Smooth muscle cell (in vitro differentiated cells): ENCODE measurements around the gene FBXO9. TPM values are rescaled to one million over a fixed set of nuclear protein-coding genes. Genes with fewer than 3 reads are reported as not detected.

Source experiments
- DNase-seq: peaks from one replicate; lab custom pipeline; 2025; ENCODE audit not compliant: unreplicated experiment; lab: John Stamatoyannopoulos, UW
- H2AFZ ChIP-seq: fragments of 200-600 bp; sonication (generic); 2 replicates; pipeline ENCODE4 v1.6.0; 2016; ENCODE audit warnings: antibody characterized with exemption, low read depth, mild to moderate bottlenecking
- H3F3A ChIP-seq: fragments of 200-600 bp; sonication (generic); 2 replicates; pipeline ENCODE4 v1.6.0; 2017; ENCODE audit warnings: antibody characterized with exemption, low read depth
- H3K27ac ChIP-seq: fragments of 200-600 bp; sonication (generic); 2 replicates; pipeline ENCODE4 v1.5.1; 2016; ENCODE audit warnings: low read depth, mild to moderate bottlenecking
- H3K27me3 ChIP-seq: fragments of 200-600 bp; sonication (generic); 2 replicates; pipeline ENCODE4 v1.6.1; 2016; ENCODE audit warnings: low read depth, mild to moderate bottlenecking
- H3K36me3 ChIP-seq: fragments of 200-600 bp; sonication (generic); 2 replicates; pipeline ENCODE4 v1.5.1; 2016; ENCODE audit warnings: low read depth
- H3K4me1 ChIP-seq: fragments of 200-600 bp; sonication (generic); 2 replicates; pipeline ENCODE4 v1.5.1; 2016; ENCODE audit warnings: low read depth
- H3K4me2 ChIP-seq: fragments of 200-600 bp; sonication (generic); 2 replicates; pipeline ENCODE4 v1.6.0; 2016; ENCODE audit warnings: mild to moderate bottlenecking
- H3K4me3 ChIP-seq: fragments of 200-600 bp; sonication (generic); 2 replicates; pipeline ENCODE4 v1.5.1; 2016; ENCODE audit warnings: mild to moderate bottlenecking
- H3K79me2 ChIP-seq: fragments of 200-600 bp; sonication (generic); 2 replicates; pipeline ENCODE4 v1.6.0; 2016; ENCODE audit warnings: low read depth, mild to moderate bottlenecking
- H3K9ac ChIP-seq: fragments of 200-600 bp; sonication (generic); 2 replicates; pipeline ENCODE4 v1.6.0; 2016; ENCODE audit warnings: low read depth
- H3K9me3 ChIP-seq: fragments of 200-600 bp; sonication (generic); replicated peaks from 2 replicates; pipeline ENCODE4 v1.5.1; 2016; ENCODE audit warnings: low read depth
- H4K20me1 ChIP-seq: fragments of 200-600 bp; sonication (generic); 2 replicates; pipeline ENCODE4 v1.6.0; 2016; ENCODE audit warnings: low read depth
- WGBS: methylation state at CpG from one replicate; pipeline ENCODE4 v1.1.7; 2016; ENCODE audit warnings: low lambda C conversion rate; 5-methylcytosine and 5-hydroxymethylcytosine counted together
- polyA plus RNA-seq: library from polyadenylated mRNA; unstranded; fragments of >200 nt; fragmentation: Nextera tagmentation; extraction: Ambion mirVana; gene quantifications from 2 replicates; pipeline ENCODE4 v1.2.1, GENCODE V29; 2016
- total RNA-seq: library from RNA; depleted of rRNA; stranded (reverse); fragments of >200 nt; gene quantifications from 2 replicates; pipeline ENCODE4 v1.2.3, GENCODE V29; 2014
- TF ChIP-seq, protein P1 (sequence below): fragments of 200-600 bp; sonication (generic); IDR thresholded peaks from 2 replicates; pipeline ENCODE4 v1.5.1; 2017; ENCODE audit warnings: borderline replicate concordance, mild to moderate bottlenecking, antibody characterized with exemption; ENCODE audit not compliant: insufficient read depth, poor library complexity, severe bottlenecking

The FBXO9 gene
- total and polyA plus RNA-seq, 2 experiments from 2014 or later: 25.5 to 55.1 TPM

DNA sequence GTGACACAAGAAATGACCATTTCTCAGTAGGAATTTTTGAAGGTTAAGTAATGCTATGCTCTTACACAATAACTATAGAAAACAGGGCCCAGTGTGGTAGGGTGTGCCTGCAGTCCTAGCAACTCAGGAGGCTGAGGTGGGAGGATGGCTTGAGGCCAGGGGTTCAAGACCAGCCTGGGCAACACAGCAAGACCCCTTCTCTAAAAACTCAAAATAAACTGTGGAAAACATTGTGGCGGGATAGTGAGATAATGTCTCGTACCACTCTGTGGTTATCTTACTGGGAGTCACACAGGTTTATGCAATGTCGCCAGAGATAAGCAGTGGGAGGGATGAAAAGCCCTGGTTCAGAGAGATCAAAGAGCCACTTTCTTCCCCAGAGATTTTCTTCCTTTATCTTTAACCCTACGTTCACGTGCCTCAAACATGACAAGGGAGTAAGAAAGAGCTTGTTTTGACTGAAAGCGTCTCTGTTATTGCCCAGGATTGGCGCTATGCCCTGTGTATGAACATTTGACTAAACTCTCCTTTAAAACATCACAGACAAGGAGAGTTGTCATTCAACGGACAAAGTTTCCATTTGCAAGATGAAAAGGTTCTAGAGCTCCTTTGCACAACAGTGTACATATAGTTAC, 69.5 kb downstream of the FBXO9 start:
- H4K20me1 ChIP-seq: no peaks in the 10 kb centered on the region
- no peaks in the 10 kb centered on the region for H3F3A ChIP-seq
- no peaks in the 10 kb centered on the region for H3K36me3 ChIP-seq
- no peaks in the 10 kb centered on the region for H3K27me3 ChIP-seq
- DNase-seq: no peak
- H3K27ac ChIP-seq: no peak overlapping the region
- TF ChIP-seq, protein P1, sequence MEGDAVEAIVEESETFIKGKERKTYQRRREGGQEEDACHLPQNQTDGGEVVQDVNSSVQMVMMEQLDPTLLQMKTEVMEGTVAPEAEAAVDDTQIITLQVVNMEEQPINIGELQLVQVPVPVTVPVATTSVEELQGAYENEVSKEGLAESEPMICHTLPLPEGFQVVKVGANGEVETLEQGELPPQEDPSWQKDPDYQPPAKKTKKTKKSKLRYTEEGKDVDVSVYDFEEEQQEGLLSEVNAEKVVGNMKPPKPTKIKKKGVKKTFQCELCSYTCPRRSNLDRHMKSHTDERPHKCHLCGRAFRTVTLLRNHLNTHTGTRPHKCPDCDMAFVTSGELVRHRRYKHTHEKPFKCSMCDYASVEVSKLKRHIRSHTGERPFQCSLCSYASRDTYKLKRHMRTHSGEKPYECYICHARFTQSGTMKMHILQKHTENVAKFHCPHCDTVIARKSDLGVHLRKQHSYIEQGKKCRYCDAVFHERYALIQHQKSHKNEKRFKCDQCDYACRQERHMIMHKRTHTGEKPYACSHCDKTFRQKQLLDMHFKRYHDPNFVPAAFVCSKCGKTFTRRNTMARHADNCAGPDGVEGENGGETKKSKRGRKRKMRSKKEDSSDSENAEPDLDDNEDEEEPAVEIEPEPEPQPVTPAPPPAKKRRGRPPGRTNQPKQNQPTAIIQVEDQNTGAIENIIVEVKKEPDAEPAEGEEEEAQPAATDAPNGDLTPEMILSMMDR: no peak
- no peak overlapping the region for H2AFZ ChIP-seq
- H3K79me2 ChIP-seq: no peaks in the 10 kb centered on the region
- no peaks in the 10 kb centered on the region for H3K9me3 ChIP-seq
- H3K4me2 ChIP-seq: no peak overlapping the region
- WGBS: 33% methylated on average over 8 of the region's 8 CpGs
- no peaks in the 10 kb centered on the region for H3K4me1 ChIP-seq
- H3K4me3 ChIP-seq: no peak overlapping the region
- no peak overlapping the region for H3K9ac ChIP-seq

- TF ChIP-seq, protein P1: no peak
- Histone ChIP-seq H3F3A (no peaks in the 10 kb centered on the region), H3K36me3 (no peaks in the 10 kb centered on the region), H3K4me1 (no peaks in the 10 kb centered on the region), H3K27me3 (no peaks in the 10 kb centered on the region), H3K4me3 (no peak overlapping the region), H4K20me1 (no peaks in the 10 kb centered on the region), H3K79me2 (no peaks in the 10 kb centered on the region), H3K27ac (no peak overlapping the region), H3K9ac (no peak overlapping the region), H3K9me3 (no peaks in the 10 kb centered on the region), H2AFZ (no peak overlapping the region), H3K4me2 (no peak overlapping the region)
- WGBS: 80% methylated on average over 3 of the region's 3 CpGs
- DNase-seq: no peak
Observed at GRCh38 chr6:53136000-53136609, 70.9 kb downstream of the FBXO9 start.

GRCh38 chr6:53139841-53140413, 74.7 kb downstream of the FBXO9 start:
- H3K4me2 ChIP-seq: no peak overlapping the region
- H3K4me3 ChIP-seq: no peak overlapping the region
- H3K36me3 ChIP-seq: no peaks in the 10 kb centered on the region
- H3K27me3 ChIP-seq: no peaks in the 10 kb centered on the region
- H3K4me1 ChIP-seq: no peaks in the 10 kb centered on the region
- TF ChIP-seq, protein P1: no peak
- no peaks in the 10 kb centered on the region for H3K9me3 ChIP-seq
- no peak overlapping the region for H3K27ac ChIP-seq
- H3F3A ChIP-seq: no peaks in the 10 kb centered on the region
- 94% methylated on average over 4 of the region's 4 CpGs for WGBS
- no peak overlapping the region for H3K9ac ChIP-seq
- DNase-seq: no peak
- H3K79me2 ChIP-seq: no peaks in the 10 kb centered on the region
- no peaks in the 10 kb centered on the region for H4K20me1 ChIP-seq
- H2AFZ ChIP-seq: no peak overlapping the region

DNA sequence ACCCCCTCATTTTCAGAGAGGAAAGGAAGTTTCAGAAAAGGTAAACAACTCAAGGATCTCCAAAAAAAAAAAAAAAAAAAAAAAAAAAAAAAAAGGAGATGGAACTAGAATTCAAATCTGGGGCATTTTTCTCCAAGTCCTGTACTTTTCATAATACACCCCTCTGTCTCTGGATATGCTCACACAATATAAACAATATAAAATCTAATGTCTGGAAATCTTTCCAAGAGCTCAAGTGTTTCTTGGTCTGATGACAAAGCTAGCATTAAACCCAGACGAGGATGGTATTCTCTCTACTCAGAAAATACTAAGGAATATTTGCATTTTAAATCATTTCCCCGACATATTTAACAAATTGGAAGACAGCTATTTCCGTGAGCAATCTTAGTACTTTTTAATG, 77.6 kb downstream of the FBXO9 start:
- H3K9me3 ChIP-seq: no peaks in the 10 kb centered on the region
- no peaks in the 10 kb centered on the region for H4K20me1 ChIP-seq
- H3K4me3 ChIP-seq: no peak overlapping the region
- H3K27me3 ChIP-seq: no peaks in the 10 kb centered on the region
- no peaks in the 10 kb centered on the region for H3K79me2 ChIP-seq
- H2AFZ ChIP-seq: no peak overlapping the region
- no peaks in the 10 kb centered on the region for H3F3A ChIP-seq
- no peak overlapping the region for H3K4me2 ChIP-seq
- H3K9ac ChIP-seq: no peak overlapping the region
- no peaks in the 10 kb centered on the region for H3K4me1 ChIP-seq
- 83% methylated on average over 3 of the region's 3 CpGs for WGBS
- no peaks in the 10 kb centered on the region for H3K36me3 ChIP-seq
- no peak for DNase-seq
- no peak overlapping the region for H3K27ac ChIP-seq
- TF ChIP-seq, protein P1: no peak
